LNCaP clone FGC (cell line): ENCODE results near the gene CYP39A1.

Experiments used
- DNase-seq: peaks from one replicate; pipeline ENCODE4 v3.0.0-alpha.2; 2011; ENCODE audit warnings: low read depth
- H3K4me3 ChIP-seq: 2 replicates; pipeline ENCODE4 v1.5.1; 2011; ENCODE audit warnings: mild to moderate bottlenecking, low read depth, low read length, control low read depth
- TF ChIP-seq, protein P1 (sequence below): IDR thresholded peaks from 2 replicates; pipeline ENCODE4 v1.5.1; 2012; ENCODE audit warnings: mild to moderate bottlenecking; ENCODE audit not compliant: control insufficient read depth, insufficient read depth; ENCODE audit errors: extremely low read depth

The CYP39A1 gene

GRCh38 chr6:46592740-46593139, 59.9 kb downstream of the CYP39A1 start:
- no peak overlapping the region for H3K4me3 ChIP-seq
- TF ChIP-seq, protein P1, sequence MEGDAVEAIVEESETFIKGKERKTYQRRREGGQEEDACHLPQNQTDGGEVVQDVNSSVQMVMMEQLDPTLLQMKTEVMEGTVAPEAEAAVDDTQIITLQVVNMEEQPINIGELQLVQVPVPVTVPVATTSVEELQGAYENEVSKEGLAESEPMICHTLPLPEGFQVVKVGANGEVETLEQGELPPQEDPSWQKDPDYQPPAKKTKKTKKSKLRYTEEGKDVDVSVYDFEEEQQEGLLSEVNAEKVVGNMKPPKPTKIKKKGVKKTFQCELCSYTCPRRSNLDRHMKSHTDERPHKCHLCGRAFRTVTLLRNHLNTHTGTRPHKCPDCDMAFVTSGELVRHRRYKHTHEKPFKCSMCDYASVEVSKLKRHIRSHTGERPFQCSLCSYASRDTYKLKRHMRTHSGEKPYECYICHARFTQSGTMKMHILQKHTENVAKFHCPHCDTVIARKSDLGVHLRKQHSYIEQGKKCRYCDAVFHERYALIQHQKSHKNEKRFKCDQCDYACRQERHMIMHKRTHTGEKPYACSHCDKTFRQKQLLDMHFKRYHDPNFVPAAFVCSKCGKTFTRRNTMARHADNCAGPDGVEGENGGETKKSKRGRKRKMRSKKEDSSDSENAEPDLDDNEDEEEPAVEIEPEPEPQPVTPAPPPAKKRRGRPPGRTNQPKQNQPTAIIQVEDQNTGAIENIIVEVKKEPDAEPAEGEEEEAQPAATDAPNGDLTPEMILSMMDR, result no peak
- DNase-seq, result no peak

GRCh38 chr6:46592046-46592445, 60.6 kb downstream of the CYP39A1 start:
- no peak overlapping the region for H3K4me3 ChIP-seq
- TF ChIP-seq, protein P1, result no peak
- DNase-seq, result no peak

DNA sequence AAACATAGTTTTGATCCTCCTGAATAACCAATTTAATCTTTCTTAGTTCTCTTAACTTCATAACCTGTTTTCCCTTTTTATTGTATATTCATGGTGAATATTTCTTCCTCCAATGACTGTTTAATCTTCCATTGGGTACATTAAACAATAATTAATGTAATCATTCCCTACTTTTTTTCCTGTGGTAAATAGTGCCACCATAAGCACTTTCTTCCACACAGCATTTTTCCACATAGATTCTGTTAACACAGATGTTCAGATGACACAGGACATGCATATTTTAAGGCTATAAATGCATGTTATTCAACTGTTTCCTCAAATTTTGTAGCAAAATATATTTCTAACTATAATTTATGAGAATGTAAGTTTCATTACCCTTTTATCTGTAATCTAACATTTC, 61.9 kb downstream of the CYP39A1 start:
- TF ChIP-seq, protein P1, result no peak

GRCh38 chr6:46586906-46587305, 65.7 kb downstream of the CYP39A1 start:
- no peak for DNase-seq
- TF ChIP-seq, protein P1, result no peak
- no peak overlapping the region for H3K4me3 ChIP-seq

More for the DNA sequence above, 61.9 kb downstream of the CYP39A1 start:
- DNase-seq, result no peak
- H3K4me3 ChIP-seq, result no peak overlapping the region

- TF ChIP-seq, protein P1, result no peak
- no peak overlapping the region for H3K4me3 ChIP-seq
- DNase-seq, result no peak
These were observed 68.0 kb downstream of the CYP39A1 start for GRCh38 chr6:46584586-46584985.

- TF ChIP-seq, protein P1, result no peak
- DNase-seq, result no peak
- H3K4me3 ChIP-seq, result no peak overlapping the region
These were observed 68.9 kb downstream of the CYP39A1 start for GRCh38 chr6:46583721-46584120.

DNA sequence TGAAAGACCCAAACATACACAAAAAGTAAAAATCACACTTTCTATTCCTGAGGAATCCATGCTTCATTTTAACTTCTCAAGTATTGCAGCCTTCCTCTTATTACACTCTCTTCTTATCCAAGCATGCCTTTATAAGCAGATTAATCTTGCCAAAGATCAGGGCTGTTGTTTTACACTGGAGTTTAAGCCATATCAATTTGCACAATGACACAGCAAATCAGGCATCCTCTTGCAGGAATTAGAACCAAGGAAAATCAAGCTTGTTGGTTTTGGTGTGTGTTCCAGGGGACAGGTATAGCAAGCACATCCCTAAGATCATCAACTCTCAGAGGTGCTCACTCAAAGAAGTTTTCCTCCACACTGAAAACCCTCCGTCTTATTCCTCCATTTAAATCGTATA, 69.5 kb downstream of the CYP39A1 start:
- DNase-seq, result peak; percentile 10
- H3K4me3 ChIP-seq, result no peak overlapping the region
- TF ChIP-seq, protein P1, result no peak
